ENCODE results near the gene BACE2.

Gene BACE2

DNA sequence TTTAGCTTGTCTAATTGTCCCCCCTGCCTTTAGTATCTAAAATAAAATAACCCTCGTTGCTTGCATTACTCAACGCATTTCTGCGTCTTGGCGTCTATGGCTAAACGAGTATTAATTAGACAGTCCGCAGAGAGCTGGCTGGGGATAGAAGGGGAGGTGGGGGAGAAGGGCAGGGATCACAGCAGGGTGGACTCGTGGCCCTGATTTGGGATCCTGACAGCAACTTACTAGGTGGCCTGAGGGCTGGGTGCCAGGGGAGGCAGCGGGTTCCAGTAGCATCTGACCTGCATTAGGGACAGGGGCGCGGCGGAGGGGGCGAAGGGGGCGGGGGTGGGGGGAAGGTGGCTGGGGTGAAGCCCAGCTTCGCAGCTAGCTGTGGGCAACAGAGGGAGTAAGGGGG is 1.1 kb upstream of the BACE2 start:
- H3K36me3 ChIP-seq: no peaks in the 10 kb centered on the region
- no peaks in the 10 kb centered on the region for H3K27me3 ChIP-seq
- no peaks in the 10 kb centered on the region for H3K9me3 ChIP-seq
- peaks cover 0 to 33% (median 25%) of the 10 kb centered on the region in 4 donors for H3K4me1 ChIP-seq
- TF ChIP-seq CTCF (IDR thresholded peaks at IDR 0.05): no peak
- intact Hi-C loops (cut with DNase I; ENCODE audit: low total_unique reads): no loop called here
- peak overlapping the region; percentile 96 to 99 for H3K27ac ChIP-seq
- peak; percentile 67 to 79 for DNase-seq
- peak overlapping the region; percentile 87 to 94 for H3K4me3 ChIP-seq

- Histone ChIP-seq H3K36me3 (no peaks in the 10 kb centered on the region), H3K27ac (peak overlapping the region; percentile 96 to 99), H3K9me3 (no peaks in the 10 kb centered on the region), H3K4me3 (peak overlapping the region; percentile 87 to 94), H3K27me3 (no peaks in the 10 kb centered on the region), H3K4me1 (peaks cover 0 to 49% (median 27%) of the 10 kb centered on the region in 4 donors)
- intact Hi-C loops (cut with DNase I; ENCODE audit: low total_unique reads): no loop called here
- peak; percentile 84 to 90 for DNase-seq
- no peak for TF ChIP-seq CTCF (IDR thresholded peaks at IDR 0.05)
These were observed 664 bp downstream of the BACE2 start for GRCh38 chr21:41168391-41169257.

- TF ChIP-seq CTCF (IDR thresholded peaks at IDR 0.05): no peak
- peak overlapping the region; percentile 87 to 94 for H3K4me3 ChIP-seq
- H3K4me1 ChIP-seq: peaks cover 0 to 55% (median 28%) of the 10 kb centered on the region in 4 donors
- H3K9me3 ChIP-seq: no peaks in the 10 kb centered on the region
- H3K36me3 ChIP-seq: no peaks in the 10 kb centered on the region
- H3K27ac ChIP-seq: peak overlapping the region; percentile 96 to 99
- DNase-seq: no peak
- intact Hi-C loops (cut with DNase I; ENCODE audit: low total_unique reads): no loop called here
- no peaks in the 10 kb centered on the region for H3K27me3 ChIP-seq
These were observed 1.3 kb downstream of the BACE2 start for GRCh38 chr21:41169258-41169576.

DNA sequence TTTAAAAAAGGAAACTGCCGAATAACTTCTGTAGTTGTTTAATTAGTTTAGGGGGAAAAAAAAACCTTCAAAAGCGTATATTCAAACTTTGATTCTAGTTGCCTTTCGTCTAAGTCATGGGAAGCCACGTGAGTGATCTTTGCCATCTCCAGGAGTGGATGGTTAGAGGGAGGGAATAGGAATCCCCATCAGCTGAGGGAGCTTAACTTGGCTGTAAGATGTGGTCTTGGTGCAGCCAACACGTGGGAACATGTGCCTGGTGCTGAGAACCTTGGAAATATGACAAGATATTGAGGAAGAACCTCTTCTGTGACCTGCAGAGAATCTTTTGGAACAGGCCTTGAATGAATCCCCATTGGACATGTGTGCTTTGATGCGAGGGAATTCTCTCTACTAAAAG is 1.7 kb downstream of the BACE2 start:
- DNase-seq: no peak
- Histone ChIP-seq H3K4me1 (peaks cover 0 to 60% (median 30%) of the 10 kb centered on the region in 4 donors), H3K36me3 (no peaks in the 10 kb centered on the region), H3K27me3 (no peaks in the 10 kb centered on the region), H3K9me3 (no peaks in the 10 kb centered on the region), H3K4me3 (peak overlapping the region; percentile 87 to 94), H3K27ac (peak overlapping the region; percentile 96 to 99)
- TF ChIP-seq CTCF (IDR thresholded peaks at IDR 0.05): no peak
- intact Hi-C loops (cut with DNase I; ENCODE audit: low total_unique reads): loop anchor here (10.0 kb wide), 1 partner anchor 1705 kb away; the partner anchor contains the start of gene WDR4

GRCh38 chr21:41170442-41170841 is 2.5 kb downstream of the BACE2 start:
- peak overlapping the region; percentile 53 to 99 for H3K27ac ChIP-seq
- H3K4me3 ChIP-seq: peak overlapping the region; percentile 87 to 94

More at GRCh38 chr21:41170442-41170841, 2.5 kb downstream of the BACE2 start:
- peaks cover 0 to 67% (median 37%) of the 10 kb centered on the region in 4 donors for H3K4me1 ChIP-seq
- H3K36me3 ChIP-seq: no peaks in the 10 kb centered on the region
- no peaks in the 10 kb centered on the region for H3K27me3 ChIP-seq
- peak; percentile 57 to 60 for TF ChIP-seq CTCF (IDR thresholded peaks at IDR 0.05)
- intact Hi-C loops (cut with DNase I; ENCODE audit: low total_unique reads): loop anchor here (10.0 kb wide), 1 partner anchor 1704 kb away; the partner anchor contains the start of gene WDR4
- no peaks in the 10 kb centered on the region for H3K9me3 ChIP-seq
- DNase-seq: peak in 1 of 2 donors; percentile 51
